ENCODE results near the gene CSNK2A3. TPM values are rescaled to one million over a fixed set of nuclear protein-coding genes. Genes with fewer than 3 reads are reported as not detected.

Gene CSNK2A3
- total and polyA plus RNA-seq, 2 donors (not counting 1 experiment from before 2014, with no cell fraction given): 0.15 to 0.32 TPM

GRCh38 chr11:11351042-11351586 is 1.9 kb downstream of the CSNK2A3 start:
- H3K27ac Mint-ChIP-seq: no peak overlapping the region
- Histone ChIP-seq H3K9me3 (ENCODE audit: control extremely low read depth in 1 of 3, control insufficient read depth in 2 of 3, insufficient read depth in 1 of 3, low read length in 2 of 3) (no peaks in the 10 kb centered on the region), H3K4me2 (replicated peaks; ENCODE audit: low read depth, low read length, poor library complexity, severe bottlenecking) (no peak overlapping the region), H2AFZ (ENCODE audit: insufficient read depth, low read depth, low read length, poor library complexity, severe bottlenecking) (no peak overlapping the region), H4K20me1 (ENCODE audit: control insufficient read depth, insufficient read depth, low read length, poor library complexity, severe bottlenecking) (no peaks in the 10 kb centered on the region), H3K27ac (ENCODE audit: low read length in 2 of 2) (no peak overlapping the region), H3K36me3 (replicated peaks in 1 of 2; ENCODE audit: control extremely low read depth in 1 of 2, control insufficient read depth in 1 of 2, extremely low read depth in 1 of 2, insufficient read depth in 2 of 2, low read length in 1 of 2) (no peaks in the 10 kb centered on the region), H3K9ac (ENCODE audit: low read length) (no peak overlapping the region), H3K4me1 (ENCODE audit: control insufficient read depth in 2 of 2, insufficient read depth in 2 of 2, low read length in 2 of 2) (no peaks in the 10 kb centered on the region), H3K79me2 (ENCODE audit: control insufficient read depth, insufficient read depth, low read length) (no peaks in the 10 kb centered on the region), H3K27me3 (replicated peaks in 1 of 4; ENCODE audit: control extremely low read depth in 1 of 4, control insufficient read depth in 3 of 4, insufficient read depth in 4 of 4, low read length in 3 of 4) (peaks cover 0 to 3% (median 0%) of the 10 kb centered on the region in 4 experiments), H3K4me3 (ENCODE audit: control extremely low read depth in 1 of 5, extremely low read depth in 1 of 5, insufficient read depth in 1 of 5, low read depth in 2 of 5, low read length in 4 of 5) (no peak overlapping the region)
- 94% methylated on average over 4 of the region's 4 CpGs for WGBS (ENCODE audit: insufficient coverage)
- POLR2A ChIA-PET: no interaction called here
- CTCF ChIA-PET: no interaction called here
- H3K27me3 Mint-ChIP-seq: peaks cover 6% of the 10 kb centered on the region
- H3K4me1 Mint-ChIP-seq: no peaks in the 10 kb centered on the region
- no peaks in the 10 kb centered on the region for H3K9me3 Mint-ChIP-seq (ENCODE audit: insufficient read depth)
- DNase-seq (no peak), ATAC-seq (ENCODE audit: low read depth) (no peak)
- TF ChIP-seq CTCF (IDR thresholded peaks at IDR 0.05): no peak
- TF ChIP-seq EZH2 (IDR thresholded peaks at IDR 0.05; ENCODE audit: borderline replicate concordance, insufficient read depth, low read depth, low read length, poor library complexity, severe bottlenecking): no peak
- H3K4me3 Mint-ChIP-seq: no peak overlapping the region
- intact Hi-C loops (cut with micrococcal nuclease): no loop called here

GRCh38 chr11:11349870-11350337 is 3.1 kb downstream of the CSNK2A3 start:
- Mint-ChIP-seq H3K4me3 (no peak overlapping the region), H3K9me3 (ENCODE audit: insufficient read depth) (no peaks in the 10 kb centered on the region), H3K27me3 (peaks cover 4% of the 10 kb centered on the region), H3K27ac (no peak overlapping the region), H3K4me1 (no peaks in the 10 kb centered on the region)
- no peak overlapping the region for H3K9ac ChIP-seq (ENCODE audit: low read length)
- DNase-seq: no peak
- H3K4me1 ChIP-seq (ENCODE audit: control insufficient read depth in 2 of 2, insufficient read depth in 2 of 2, low read length in 2 of 2): no peaks in the 10 kb centered on the region
- intact Hi-C loops (cut with micrococcal nuclease): no loop called here
- no CpG with 5 or more reads among the region's 1 CpG for WGBS (ENCODE audit: insufficient coverage)
- no peak overlapping the region for H3K27ac ChIP-seq (ENCODE audit: low read length in 2 of 2)
- ChIA-PET CTCF (no interaction called here), POLR2A (no interaction called here)
- H3K9me3 ChIP-seq (ENCODE audit: control extremely low read depth in 1 of 3, control insufficient read depth in 2 of 3, insufficient read depth in 1 of 3, low read length in 2 of 3): no peaks in the 10 kb centered on the region
- H2AFZ ChIP-seq (ENCODE audit: insufficient read depth, low read depth, low read length, poor library complexity, severe bottlenecking): no peak overlapping the region
- no peaks in the 10 kb centered on the region for H4K20me1 ChIP-seq (ENCODE audit: control insufficient read depth, insufficient read depth, low read length, poor library complexity, severe bottlenecking)
- no peaks in the 10 kb centered on the region for H3K79me2 ChIP-seq (ENCODE audit: control insufficient read depth, insufficient read depth, low read length)
- TF ChIP-seq CTCF (IDR thresholded peaks at IDR 0.05) (no peak), EZH2 (IDR thresholded peaks at IDR 0.05; ENCODE audit: borderline replicate concordance, insufficient read depth, low read depth, low read length, poor library complexity, severe bottlenecking) (no peak)
- H3K36me3 ChIP-seq (replicated peaks in 1 of 2; ENCODE audit: control extremely low read depth in 1 of 2, control insufficient read depth in 1 of 2, extremely low read depth in 1 of 2, insufficient read depth in 2 of 2, low read length in 1 of 2): no peaks in the 10 kb centered on the region
- ATAC-seq (ENCODE audit: low read depth): no peak
- H3K4me2 ChIP-seq (replicated peaks; ENCODE audit: low read depth, low read length, poor library complexity, severe bottlenecking): no peak overlapping the region
- no peak overlapping the region for H3K4me3 ChIP-seq (ENCODE audit: control extremely low read depth in 1 of 5, extremely low read depth in 1 of 5, insufficient read depth in 1 of 5, low read depth in 2 of 5, low read length in 4 of 5)
- H3K27me3 ChIP-seq (replicated peaks in 1 of 4; ENCODE audit: control extremely low read depth in 1 of 4, control insufficient read depth in 3 of 4, insufficient read depth in 4 of 4, low read length in 3 of 4): no peaks in the 10 kb centered on the region

Measured in B cell (primary cell).